B cell (primary cell): Measurements from ENCODE around the gene WDR46. TPM values are rescaled to one million over a fixed set of nuclear protein-coding genes. Genes with fewer than 3 reads are reported as not detected.

Experiments
- ATAC-seq: fragments of 200-7000 bp; cut with Tn5 transposase; one replicate; pipeline ENCODE4 v1.10.0; 2021; ENCODE audit warnings: low read depth, mild to moderate bottlenecking, moderate number of reproducible peaks, moderate library complexity
- CTCF ChIA-PET: fragments of 350-600 bp; sonication (Branson Sonifier 250); formaldehyde crosslinking; loops from one replicate; lab custom pipeline; 2021; ENCODE audit warnings: antibody characterized with exemption, inconsistent platforms; lab: Charles Lee
- POLR2A ChIA-PET: fragments of 350-600 bp; sonication (Branson Sonifier 250); formaldehyde crosslinking; loops from one replicate; lab custom pipeline; 2021; ENCODE audit warnings: antibody characterized with exemption; lab: Charles Lee
- DNase-seq: peaks from one replicate; pipeline ENCODE4 v3.0.0; 2013
- H2AFZ ChIP-seq: 2 replicates; pipeline ENCODE4 v1.6.1; 2012; ENCODE audit warnings: mild to moderate bottlenecking, low read depth, low read length; ENCODE audit not compliant: insufficient read depth, poor library complexity, severe bottlenecking
- H3K27ac ChIP-seq, 2 donors: 1 replicate in 1 of 2; 2 replicates in 1 of 2; pipeline ENCODE4 v1.5.1; 2012 to 2013; ENCODE audit warnings: low read length in 2 of 2, mild to moderate bottlenecking in 2 of 2, moderate library complexity in 1 of 2
- H3K27me3 ChIP-seq, 4 experiments: fragments of 200-600 bp in 1 of 4; sonication (generic) in 1 of 4; replicated peaks in 1 of 4; 1 replicate in 2 of 4; 2 replicates in 2 of 4; pipeline versions ENCODE4 v1.6.1 to v1.7.0; 2013 to 2016; ENCODE audit warnings: low read length in 3 of 4, mild to moderate bottlenecking in 2 of 4, mixed read lengths in 1 of 4, moderate library complexity in 1 of 4; ENCODE audit not compliant: insufficient read depth in 4 of 4, control insufficient read depth in 3 of 4; ENCODE audit errors: control extremely low read depth in 1 of 4
- H3K36me3 ChIP-seq, 2 experiments: replicated peaks in 1 of 2; 1 replicate in 1 of 2; 2 replicates in 1 of 2; pipeline versions ENCODE4 v1.6.1 to v1.7.1; 2013; ENCODE audit warnings: low read length in 1 of 2; ENCODE audit not compliant: insufficient read depth in 2 of 2, control insufficient read depth in 1 of 2; ENCODE audit errors: control extremely low read depth in 1 of 2, extremely low read depth in 1 of 2
- H3K4me1 ChIP-seq, 2 donors: fragments of 200-600 bp in 1 of 2; sonication (generic) in 1 of 2; 1 replicate in 1 of 2; 2 replicates in 1 of 2; pipeline versions ENCODE4 v1.5.1 to v1.6.1; 2013 to 2017; ENCODE audit warnings: low read length in 2 of 2; ENCODE audit not compliant: control insufficient read depth in 2 of 2, insufficient read depth in 2 of 2
- H3K4me2 ChIP-seq: replicated peaks from 2 replicates; pipeline ENCODE3; 2012; ENCODE audit warnings: mild to moderate bottlenecking, low read depth, low read length; ENCODE audit not compliant: poor library complexity, severe bottlenecking
- H3K4me3 ChIP-seq, 5 experiments: fragments of 200-600 bp in 1 of 5; sonication (generic) in 1 of 5; 1 replicate in 3 of 5; 2 replicates in 2 of 5; pipeline versions ENCODE4 v1.5.1 to v1.7.0; 2011 to 2016; ENCODE audit warnings: low read length in 4 of 5, mild to moderate bottlenecking in 4 of 5, low read depth in 2 of 5, control low read depth in 1 of 5, moderate library complexity in 1 of 5; ENCODE audit not compliant: insufficient read depth in 1 of 5; ENCODE audit errors: control extremely low read depth in 1 of 5, extremely low read depth in 1 of 5
- H3K79me2 ChIP-seq: fragments of 200-600 bp; sonication (generic); one replicate; pipeline ENCODE4 v1.6.0; 2016; ENCODE audit warnings: low read length; ENCODE audit not compliant: control insufficient read depth, insufficient read depth
- H3K9ac ChIP-seq: fragments of 200-600 bp; sonication (generic); 2 replicates; pipeline ENCODE4 v1.6.1; 2017; ENCODE audit warnings: mild to moderate bottlenecking, low read length, moderate library complexity
- H3K9me3 ChIP-seq, 3 donors: one replicate each; pipeline versions ENCODE4 v1.6.1 to v1.7.1; 2013; ENCODE audit warnings: low read length in 2 of 3; ENCODE audit not compliant: control insufficient read depth in 2 of 3, insufficient read depth in 1 of 3; ENCODE audit errors: control extremely low read depth in 1 of 3
- H4K20me1 ChIP-seq: 2 replicates; pipeline ENCODE4 v1.6.0; 2012; ENCODE audit warnings: mild to moderate bottlenecking, low read length; ENCODE audit not compliant: insufficient read depth, control insufficient read depth, poor library complexity, severe bottlenecking
- H3K27ac Mint-ChIP-seq: one replicate; pipeline ENCODE4 v1.8.0; 2021; ENCODE audit warnings: mixed read lengths
- H3K27me3 Mint-ChIP-seq: one replicate; pipeline ENCODE4 v1.8.0; 2021; ENCODE audit warnings: mixed read lengths
- H3K4me1 Mint-ChIP-seq: one replicate; pipeline ENCODE4 v1.8.0; 2021; ENCODE audit warnings: mixed read lengths
- H3K4me3 Mint-ChIP-seq: one replicate; pipeline ENCODE4 v1.8.0; 2021; ENCODE audit warnings: mixed read lengths
- H3K9me3 Mint-ChIP-seq: one replicate; pipeline ENCODE4 v1.8.0; 2022; ENCODE audit warnings: mixed read lengths; ENCODE audit not compliant: insufficient read depth
- EZH2 ChIP-seq: IDR thresholded peaks from 2 replicates; pipeline ENCODE4 v1.6.1; 2012; ENCODE audit warnings: borderline replicate concordance, low read depth, mild to moderate bottlenecking, moderate library complexity, low read length; ENCODE audit not compliant: insufficient read depth, poor library complexity, severe bottlenecking
- WGBS: methylation state at CpG from one replicate; pipeline ENCODE4 v1.1.5; 2013; ENCODE audit warnings: missing lambda C conversion rate; ENCODE audit not compliant: insufficient coverage; 5-methylcytosine and 5-hydroxymethylcytosine counted together
- intact Hi-C: fragments of 100-400 bp; cut with micrococcal nuclease; formaldehyde crosslinking; loops from one replicate; pipeline ENCODE4 v1.10.0; 2022
- polyA plus RNA-seq: library from polyadenylated mRNA; depleted of rRNA; stranded (reverse); fragments of >200 nt; gene quantifications from 2 replicates; pipeline ENCODE4 v1.2.3, GENCODE V29; 2012
- total RNA-seq, 2 donors: library from RNA; stranded (reverse); fragments of 120-200 nt in 1 of 2; gene quantifications; 1 replicate in 1 of 2; 2 replicates in 1 of 2; pipeline versions ENCODE4 v1.2.3 to v1.2.4, GENCODE V29; 2013 to 2022
- TF ChIP-seq, protein P1 (sequence below): fragments of 200-600 bp; IDR thresholded peaks from one replicate; pipeline ENCODE4 v1.8.0; 2022; ENCODE audit warnings: antibody characterized with exemption, mild to moderate bottlenecking

Gene WDR46
- total and polyA plus RNA-seq, 2 donors (not counting 1 experiment from before 2014, with no cell fraction given): 60.1 to 77.2 TPM

DNA sequence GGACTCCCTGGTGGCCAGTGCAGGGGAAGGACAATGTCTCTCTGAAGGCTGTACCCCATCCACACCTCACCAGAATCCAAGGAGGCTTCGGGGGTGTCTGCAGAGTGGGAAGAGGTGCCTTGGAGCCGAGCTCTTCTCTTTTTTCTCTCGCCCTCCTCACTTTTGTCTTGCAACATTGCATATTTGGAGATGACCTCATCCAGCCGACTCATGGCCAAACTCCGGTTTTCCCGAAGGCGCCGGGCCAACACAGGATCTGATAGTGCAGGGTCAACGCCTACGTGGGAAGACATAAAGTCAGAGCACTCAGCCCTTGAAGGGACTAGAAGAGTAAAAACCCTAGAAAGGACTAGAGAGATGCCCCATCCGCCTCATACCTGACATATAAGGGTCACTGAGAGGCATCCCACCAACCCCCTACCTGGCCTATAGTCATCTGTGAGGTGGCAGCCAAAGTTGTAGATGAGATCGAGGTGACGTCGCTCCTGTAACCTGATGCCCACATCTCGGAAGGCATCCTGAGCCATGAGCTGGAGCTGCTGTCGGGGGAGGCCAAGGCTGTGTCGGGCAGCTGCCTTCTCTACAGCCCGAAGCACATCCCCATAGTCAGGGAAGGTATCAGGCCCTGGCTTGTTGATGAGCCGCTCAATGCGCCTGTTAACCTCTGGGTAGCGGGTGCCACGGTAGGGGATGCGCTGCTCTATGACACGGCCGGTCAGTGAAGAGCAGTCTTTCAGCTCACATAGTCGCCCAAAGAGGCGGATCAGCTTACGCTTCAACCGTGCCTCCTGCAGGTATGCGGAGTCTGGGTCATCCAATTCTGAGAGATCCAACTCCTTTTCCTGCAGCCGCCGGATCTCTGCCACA lies 31.5 kb upstream of the WDR46 start:
- peak overlapping the region; percentile 74 for H3K27ac Mint-ChIP-seq
- CTCF ChIA-PET: no interaction called here

More for the DNA sequence above, 31.5 kb upstream of the WDR46 start:
- Histone ChIP-seq H3K4me1 (peaks cover 62 to 82% of the 10 kb centered on the region in 2 donors), H3K4me3 (peak overlapping the region in 1 of 5 experiments; percentile 8), H3K27ac (peak overlapping the region in 1 of 2 donors; percentile 85), H3K27me3 (no peaks in the 10 kb centered on the region), H3K4me2 (peak overlapping the region; percentile 88), H3K9ac (peak overlapping the region; percentile 76), H4K20me1 (peaks cover 34% of the 10 kb centered on the region), H2AFZ (no peak overlapping the region), H3K9me3 (no peaks in the 10 kb centered on the region), H3K36me3 (peaks cover 3 to 44% of the 10 kb centered on the region in 2 experiments), H3K79me2 (peaks cover 67% of the 10 kb centered on the region)
- no peak for ATAC-seq
- no peak for DNase-seq
- intact Hi-C loops: no loop called here
- 96% methylated on average over 28 of the region's 32 CpGs for WGBS
- POLR2A ChIA-PET: interaction anchor here (1.5 kb wide), 1 partner anchor 43 kb away, joined by 7 read pairs; the partner anchor contains the start of gene B3GALT4
- TF ChIP-seq, protein P1, sequence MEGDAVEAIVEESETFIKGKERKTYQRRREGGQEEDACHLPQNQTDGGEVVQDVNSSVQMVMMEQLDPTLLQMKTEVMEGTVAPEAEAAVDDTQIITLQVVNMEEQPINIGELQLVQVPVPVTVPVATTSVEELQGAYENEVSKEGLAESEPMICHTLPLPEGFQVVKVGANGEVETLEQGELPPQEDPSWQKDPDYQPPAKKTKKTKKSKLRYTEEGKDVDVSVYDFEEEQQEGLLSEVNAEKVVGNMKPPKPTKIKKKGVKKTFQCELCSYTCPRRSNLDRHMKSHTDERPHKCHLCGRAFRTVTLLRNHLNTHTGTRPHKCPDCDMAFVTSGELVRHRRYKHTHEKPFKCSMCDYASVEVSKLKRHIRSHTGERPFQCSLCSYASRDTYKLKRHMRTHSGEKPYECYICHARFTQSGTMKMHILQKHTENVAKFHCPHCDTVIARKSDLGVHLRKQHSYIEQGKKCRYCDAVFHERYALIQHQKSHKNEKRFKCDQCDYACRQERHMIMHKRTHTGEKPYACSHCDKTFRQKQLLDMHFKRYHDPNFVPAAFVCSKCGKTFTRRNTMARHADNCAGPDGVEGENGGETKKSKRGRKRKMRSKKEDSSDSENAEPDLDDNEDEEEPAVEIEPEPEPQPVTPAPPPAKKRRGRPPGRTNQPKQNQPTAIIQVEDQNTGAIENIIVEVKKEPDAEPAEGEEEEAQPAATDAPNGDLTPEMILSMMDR: no peak
- TF ChIP-seq EZH2: no peak
- Mint-ChIP-seq H3K4me1 (peaks cover 83% of the 10 kb centered on the region), H3K27me3 (no peaks in the 10 kb centered on the region), H3K9me3 (no peaks in the 10 kb centered on the region), H3K4me3 (peak overlapping the region; percentile 91)
